ENCODE data around the gene TMX2.
A peak's percentile ranks its signal among the peaks of the same experiment; 100 is the strongest.

Gene TMX2

GRCh38 chr11:57746920-57747319 is 34.5 kb downstream of the TMX2 start:
- H3K4me1 ChIP-seq (ENCODE audit: control insufficient read depth, insufficient read depth, low read length, poor library complexity, severe bottlenecking), result peaks cover 3% of the 10 kb centered on the region

GRCh38 chr11:57751176-57751575 is 38.8 kb downstream of the TMX2 start:
- H3K27ac ChIP-seq (ENCODE audit: low read depth, low read length, severe bottlenecking), result no peak overlapping the region
- peaks cover 12% of the 10 kb centered on the region for H3K36me3 ChIP-seq (ENCODE audit: control insufficient read depth, insufficient read depth, low read length)
- no peaks in the 10 kb centered on the region for H3K4me1 ChIP-seq (ENCODE audit: control insufficient read depth, insufficient read depth, low read length, poor library complexity, severe bottlenecking)
- H3K9me3 ChIP-seq (ENCODE audit: control insufficient read depth, low read length), result no peaks in the 10 kb centered on the region
- H3K4me3 ChIP-seq (ENCODE audit: extremely low read depth, insufficient read depth, low read length, poor library complexity, severe bottlenecking), result no peak overlapping the region

More at GRCh38 chr11:57746920-57747319, 34.5 kb downstream of the TMX2 start:
- WGBS, 2 experiments (ENCODE audit: insufficient coverage in 2 of 2), result 80% methylated on average over 1 of the region's 1 CpG; no CpG with 5 or more reads in 1 of the 2 experiments
- Histone ChIP-seq H3K9me3 (ENCODE audit: control insufficient read depth, low read length) (no peaks in the 10 kb centered on the region), H3K4me3 (ENCODE audit: extremely low read depth, insufficient read depth, low read length, poor library complexity, severe bottlenecking) (no peak overlapping the region), H3K36me3 (ENCODE audit: control insufficient read depth, insufficient read depth, low read length) (peaks cover 53% of the 10 kb centered on the region), H3K27ac (ENCODE audit: low read depth, low read length, severe bottlenecking) (no peak overlapping the region)

- Histone ChIP-seq H3K27ac (ENCODE audit: low read depth, low read length, severe bottlenecking) (no peak within 1 kb of the TSS), H3K4me1 (ENCODE audit: control insufficient read depth, insufficient read depth, low read length, poor library complexity, severe bottlenecking) (no peaks in the 10 kb centered on the region), H3K9me3 (ENCODE audit: control insufficient read depth, low read length) (no peaks in the 10 kb centered on the region)
These were observed 39.4 kb downstream of the TMX2 start, which contains the start of gene BTBD18 for GRCh38 chr11:57751676-57752253. Gene BTBD18, minus strand, starts transcription at chr11:57751819. Its CDS starts 631 bp downstream, at chr11:57751188.

DNA sequence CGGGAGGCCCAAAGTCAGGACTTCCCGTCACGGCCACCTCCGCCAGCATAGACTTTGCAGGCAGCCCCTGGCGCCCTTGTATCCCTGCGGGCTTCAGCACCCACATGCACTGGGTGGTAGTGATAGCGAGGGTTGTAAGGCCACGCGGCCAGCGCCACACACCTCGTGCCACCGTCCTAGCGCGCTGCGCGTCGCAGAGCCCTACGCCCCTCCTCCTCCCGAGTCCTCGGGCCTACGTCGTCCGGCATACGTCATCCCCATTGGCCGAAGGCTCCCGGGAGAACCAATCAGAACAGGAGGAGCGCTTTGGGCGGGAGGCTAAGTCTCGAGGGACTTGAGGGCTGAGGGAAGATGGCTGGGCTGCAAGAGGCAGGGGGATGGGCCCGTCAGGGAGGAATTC is 40.6 kb downstream of the TMX2 start:
- no peaks in the 10 kb centered on the region for H3K4me1 ChIP-seq (ENCODE audit: control insufficient read depth, insufficient read depth, low read length, poor library complexity, severe bottlenecking)
- no peak overlapping the region for H3K4me3 ChIP-seq (ENCODE audit: extremely low read depth, insufficient read depth, low read length, poor library complexity, severe bottlenecking)
- no peaks in the 10 kb centered on the region for H3K9me3 ChIP-seq (ENCODE audit: control insufficient read depth, low read length)
- WGBS, 2 experiments (ENCODE audit: insufficient coverage in 2 of 2), result 92 to 97% methylated on average over 18 to 30 of the region's 30 CpGs
- H3K36me3 ChIP-seq (ENCODE audit: control insufficient read depth, insufficient read depth, low read length), result peaks cover 4% of the 10 kb centered on the region
- no peak overlapping the region for H3K27ac ChIP-seq (ENCODE audit: low read depth, low read length, severe bottlenecking)

More at GRCh38 chr11:57751676-57752253, 39.4 kb downstream of the TMX2 start, which contains the start of gene BTBD18:
- Histone ChIP-seq H3K36me3 (ENCODE audit: control insufficient read depth, insufficient read depth, low read length) (peaks cover 6% of the 10 kb centered on the region), H3K4me3 (ENCODE audit: extremely low read depth, insufficient read depth, low read length, poor library complexity, severe bottlenecking) (no peak within 1 kb of the TSS)
- WGBS, 2 experiments (ENCODE audit: insufficient coverage in 2 of 2), result 45 to 64% methylated on average over 5 to 7 of the region's 10 CpGs

- no peaks in the 10 kb centered on the region for H3K9me3 ChIP-seq (ENCODE audit: control insufficient read depth, low read length)
- no peak overlapping the region for H3K27ac ChIP-seq (ENCODE audit: low read depth, low read length, severe bottlenecking)
- H3K36me3 ChIP-seq (ENCODE audit: control insufficient read depth, insufficient read depth, low read length), result no peaks in the 10 kb centered on the region
- no peaks in the 10 kb centered on the region for H3K4me1 ChIP-seq (ENCODE audit: control insufficient read depth, insufficient read depth, low read length, poor library complexity, severe bottlenecking)
- 86 to 100% methylated on average over 1 of the region's 3 CpGs for WGBS, 2 experiments (ENCODE audit: insufficient coverage in 2 of 2)
- no peak overlapping the region for H3K4me3 ChIP-seq (ENCODE audit: extremely low read depth, insufficient read depth, low read length, poor library complexity, severe bottlenecking)
These were observed 45.8 kb downstream of the TMX2 start for GRCh38 chr11:57758174-57758573.

DNA sequence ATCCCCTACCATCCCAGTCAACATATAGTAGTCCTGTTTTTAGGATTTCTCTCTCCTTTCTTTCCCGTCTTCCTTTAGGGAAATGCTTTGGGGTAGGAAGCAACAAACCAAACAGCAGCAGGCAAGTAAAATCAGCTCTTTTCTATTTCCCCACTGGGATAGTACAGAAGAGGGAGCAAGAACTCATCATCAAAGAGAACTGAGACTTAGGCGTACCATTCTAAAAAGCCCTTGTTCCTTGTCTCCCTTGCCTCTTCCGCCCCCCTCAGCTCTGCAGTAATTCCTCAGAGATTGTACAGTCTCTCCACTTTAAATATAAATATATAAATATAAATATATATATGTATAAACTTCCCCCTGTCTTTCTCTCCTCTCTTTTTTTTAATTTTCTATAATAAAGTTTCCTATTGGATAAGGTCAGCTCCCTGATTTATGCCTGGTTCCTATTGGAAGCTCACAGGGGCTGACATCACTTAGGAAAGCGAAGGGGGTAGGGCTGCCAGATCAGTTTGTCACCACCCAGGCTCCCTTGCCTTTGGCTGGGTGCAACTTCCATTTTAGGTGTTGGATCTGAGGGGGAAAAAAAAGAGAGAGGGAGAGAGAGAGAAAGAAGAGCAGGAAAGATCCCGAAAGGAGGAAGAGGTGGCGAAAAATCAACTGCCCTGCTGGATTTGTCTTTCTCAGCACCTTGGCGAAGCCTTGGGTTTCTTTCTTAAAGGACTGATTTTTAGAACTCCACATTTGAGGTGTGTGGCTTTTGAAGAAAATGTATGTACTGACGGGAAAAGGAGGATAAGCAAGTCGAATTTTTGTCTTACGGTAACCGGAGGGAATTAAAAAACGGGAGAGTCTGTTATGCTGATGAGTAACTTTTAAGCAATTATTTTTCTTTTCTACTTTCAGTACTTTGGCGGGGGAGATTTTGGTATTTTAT is 49.2 kb downstream of the TMX2 start, which contains the start of gene CTNND1:
Gene CTNND1 (plus strand): TSS at position 502 of the 934 bp plus-strand sequence. CDS start 29,677 bp downstream, outside the sequence.
- Histone ChIP-seq H3K36me3 (ENCODE audit: control insufficient read depth, insufficient read depth, low read length) (peaks cover 16% of the 10 kb centered on the region), H3K9me3 (ENCODE audit: control insufficient read depth, low read length) (no peaks in the 10 kb centered on the region), H3K4me3 (ENCODE audit: extremely low read depth, insufficient read depth, low read length, poor library complexity, severe bottlenecking) (peak within 1 kb of the TSS; percentile 78), H3K27ac (ENCODE audit: low read depth, low read length, severe bottlenecking) (peak within 1 kb of the TSS; percentile 94), H3K4me1 (ENCODE audit: control insufficient read depth, insufficient read depth, low read length, poor library complexity, severe bottlenecking) (peaks cover 11% of the 10 kb centered on the region)
- WGBS, 2 experiments (ENCODE audit: insufficient coverage in 2 of 2), result 0 to 7% methylated on average over 5 to 9 of the region's 13 CpGs

- Histone ChIP-seq H3K9me3 (ENCODE audit: control insufficient read depth, low read length) (no peaks in the 10 kb centered on the region), H3K36me3 (ENCODE audit: control insufficient read depth, insufficient read depth, low read length) (peaks cover 24% of the 10 kb centered on the region), H3K4me3 (ENCODE audit: extremely low read depth, insufficient read depth, low read length, poor library complexity, severe bottlenecking) (peak overlapping the region; percentile 78), H3K4me1 (ENCODE audit: control insufficient read depth, insufficient read depth, low read length, poor library complexity, severe bottlenecking) (peaks cover 11% of the 10 kb centered on the region), H3K27ac (ENCODE audit: low read depth, low read length, severe bottlenecking) (peak overlapping the region; percentile 94)
- WGBS, 2 experiments (ENCODE audit: insufficient coverage in 2 of 2), result 0% methylated on average over 3 to 4 of the region's 9 CpGs
These were observed 50.0 kb downstream of the TMX2 start for GRCh38 chr11:57762235-57762861.

DNA sequence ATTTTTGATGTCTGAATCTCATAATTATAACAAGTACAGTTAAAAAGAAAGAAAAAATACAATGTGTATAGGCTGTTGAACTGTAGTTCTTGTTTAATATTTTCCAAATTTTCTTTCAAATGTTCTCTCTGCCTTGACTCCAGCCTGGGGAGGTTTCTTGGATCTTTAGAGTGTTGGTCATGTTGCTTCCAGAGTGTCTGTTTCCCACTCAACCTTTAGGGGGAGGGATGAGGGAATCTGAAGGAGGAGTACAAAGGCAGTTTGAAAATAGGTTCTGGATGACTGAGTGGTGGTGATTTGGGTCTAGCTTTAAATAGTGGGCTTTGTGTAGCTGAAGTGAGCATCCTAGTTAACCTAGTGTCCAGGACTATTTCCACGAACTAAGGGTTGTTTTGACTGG is 51.2 kb downstream of the TMX2 start:
- peaks cover 11% of the 10 kb centered on the region for H3K4me1 ChIP-seq (ENCODE audit: control insufficient read depth, insufficient read depth, low read length, poor library complexity, severe bottlenecking)
- H3K36me3 ChIP-seq (ENCODE audit: control insufficient read depth, insufficient read depth, low read length), result peaks cover 33% of the 10 kb centered on the region
- peak overlapping the region; percentile 78 for H3K4me3 ChIP-seq (ENCODE audit: extremely low read depth, insufficient read depth, low read length, poor library complexity, severe bottlenecking)
- no peaks in the 10 kb centered on the region for H3K9me3 ChIP-seq (ENCODE audit: control insufficient read depth, low read length)
- WGBS, 2 experiments (ENCODE audit: insufficient coverage in 2 of 2), result 0% methylated on average over 1 of the region's 1 CpG; no CpG with 5 or more reads in 1 of the 2 experiments
- H3K27ac ChIP-seq (ENCODE audit: low read depth, low read length, severe bottlenecking), result peak overlapping the region; percentile 17

- Histone ChIP-seq H3K27ac (ENCODE audit: low read depth, low read length, severe bottlenecking) (no peak overlapping the region), H3K36me3 (ENCODE audit: control insufficient read depth, insufficient read depth, low read length) (peaks cover 35% of the 10 kb centered on the region), H3K4me1 (ENCODE audit: control insufficient read depth, insufficient read depth, low read length, poor library complexity, severe bottlenecking) (peaks cover 11% of the 10 kb centered on the region), H3K9me3 (ENCODE audit: control insufficient read depth, low read length) (no peaks in the 10 kb centered on the region), H3K4me3 (ENCODE audit: extremely low read depth, insufficient read depth, low read length, poor library complexity, severe bottlenecking) (peak overlapping the region; percentile 78)
- 20 to 40% methylated on average over 1 of the region's 4 CpGs for WGBS, 2 experiments (ENCODE audit: insufficient coverage in 2 of 2)
These were observed 51.6 kb downstream of the TMX2 start for GRCh38 chr11:57764021-57764420.

GRCh38 chr11:57764566-57764965 is 52.2 kb downstream of the TMX2 start:
- H3K27ac ChIP-seq (ENCODE audit: low read depth, low read length, severe bottlenecking), result no peak overlapping the region
- 50% methylated on average over 2 of the region's 2 CpGs; no CpG with 5 or more reads in 1 of the 2 experiments for whole genome bisulfite sequencing, 2 experiments (ENCODE audit: insufficient coverage in 2 of 2)
- peaks cover 11% of the 10 kb centered on the region for H3K4me1 ChIP-seq (ENCODE audit: control insufficient read depth, insufficient read depth, low read length, poor library complexity, severe bottlenecking)
- H3K9me3 ChIP-seq (ENCODE audit: control insufficient read depth, low read length), result no peaks in the 10 kb centered on the region
- peak overlapping the region; percentile 78 for H3K4me3 ChIP-seq (ENCODE audit: extremely low read depth, insufficient read depth, low read length, poor library complexity, severe bottlenecking)
- peaks cover 41% of the 10 kb centered on the region for H3K36me3 ChIP-seq (ENCODE audit: control insufficient read depth, insufficient read depth, low read length)
